SU-DHL-6 (cell line): ENCODE results near the gene MYOF.

Source experiments
- H2AFZ ChIP-seq: fragments of 200-600 bp; sonication (generic); 2 replicates; pipeline ENCODE4 v1.6.1; 2014; ENCODE audit warnings: low read depth, mild to moderate bottlenecking, moderate library complexity, mixed read lengths, antibody characterized with exemption, low read length; ENCODE audit not compliant: severe bottlenecking
- H3F3A ChIP-seq: fragments of 200-600 bp; shearing (Covaris generic); 2 replicates; pipeline ENCODE4 v1.6.0; 2016; ENCODE audit warnings: antibody characterized with exemption, mild to moderate bottlenecking; ENCODE audit not compliant: insufficient read depth
- H3K27ac ChIP-seq: fragments of 200-600 bp; sonication (generic); 2 replicates; pipeline ENCODE4 v1.5.1; 2016; ENCODE audit warnings: low read depth, mild to moderate bottlenecking, low read length, moderate library complexity, mixed read lengths
- H3K27me3 ChIP-seq: fragments of 200-600 bp; sonication (generic), shearing (Covaris generic); 2 replicates; pipeline ENCODE4 v1.6.0; 2014; ENCODE audit warnings: mild to moderate bottlenecking, low read length
- H3K36me3 ChIP-seq: fragments of 200-600 bp; sonication (generic); 2 replicates; pipeline ENCODE4 v1.6.1; 2014; ENCODE audit warnings: mild to moderate bottlenecking, low read length, mixed read lengths
- H3K4me2 ChIP-seq: fragments of 300-600, 200-600 bp; shearing (Covaris generic), sonication (generic); 2 replicates; pipeline ENCODE4 v1.6.0; 2014; ENCODE audit warnings: low read length, low read depth, mild to moderate bottlenecking; ENCODE audit not compliant: poor library complexity, severe bottlenecking
- H3K4me3 ChIP-seq: fragments of 200-600 bp; sonication (generic); 2 replicates; pipeline ENCODE4 v1.5.1; 2014; ENCODE audit warnings: antibody characterized with exemption, low read length, mild to moderate bottlenecking, mixed read lengths; ENCODE audit not compliant: insufficient read depth, poor library complexity, severe bottlenecking
- H3K79me2 ChIP-seq: fragments of 200-600 bp; sonication (generic); 2 replicates; pipeline ENCODE4 v1.6.1; 2014; ENCODE audit warnings: mild to moderate bottlenecking, low read length, moderate library complexity; ENCODE audit not compliant: insufficient read depth
- H3K9ac ChIP-seq: fragments of 200-600 bp; sonication (generic); 2 replicates; pipeline ENCODE4 v1.7.0; 2014; ENCODE audit warnings: mild to moderate bottlenecking, low read length
- H3K9me2 ChIP-seq: fragments of 200-600 bp; sonication (generic); replicated peaks from 2 replicates; pipeline ENCODE4 v1.6.1; 2014; ENCODE audit warnings: low read length; ENCODE audit not compliant: insufficient read depth
- H3K9me3 ChIP-seq: fragments of 200-600 bp; sonication (generic); 2 replicates; pipeline ENCODE4 v1.6.1; 2014; ENCODE audit warnings: low read length, mixed read lengths; ENCODE audit not compliant: insufficient read depth
- H4K20me1 ChIP-seq: fragments of 200-600 bp; sonication (generic); 2 replicates; pipeline ENCODE4 v1.6.1; 2014; ENCODE audit warnings: low read depth, mild to moderate bottlenecking, antibody characterized with exemption, low read length, moderate library complexity, mixed read lengths
- EZH2phosphoT487 ChIP-seq: fragments of 200-600 bp; sonication (generic), shearing (Covaris generic); conservative IDR thresholded peaks from 2 replicates; pipeline ENCODE4 v1.6.1; 2018; ENCODE audit warnings: mild to moderate bottlenecking, antibody characterized with exemption, low read length, moderate library complexity, mixed read lengths
- TF ChIP-seq, protein P1 (sequence below): fragments of 200-600 bp; sonication (generic); IDR thresholded peaks from one replicate; pipeline ENCODE4 v1.5.1; 2017; ENCODE audit warnings: antibody characterized with exemption, mild to moderate bottlenecking, low read length, moderate library complexity; ENCODE audit not compliant: insufficient read depth, poor library complexity, severe bottlenecking

The MYOF gene

DNA sequence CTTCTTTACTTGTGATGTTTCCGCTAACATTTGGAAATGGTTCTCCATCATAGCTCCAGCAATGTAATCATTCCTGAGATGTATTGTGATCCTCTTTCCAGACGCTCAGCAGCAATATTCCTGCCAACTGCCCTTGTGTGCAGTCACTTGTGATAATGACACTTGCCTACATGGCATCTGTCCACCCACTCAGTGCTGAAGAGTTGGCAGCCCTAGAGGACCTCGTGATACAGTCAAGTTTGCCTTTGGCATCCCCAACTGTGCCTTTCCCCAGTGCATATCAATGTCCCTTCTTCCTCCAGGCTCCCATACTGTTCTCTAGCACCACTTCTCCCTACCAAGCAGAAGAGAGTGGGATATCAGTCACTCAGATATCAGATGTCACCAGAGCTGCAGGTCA, 64.9 kb downstream of the MYOF start:
- Histone ChIP-seq H2AFZ (no peak overlapping the region), H3F3A (no peaks in the 10 kb centered on the region), H3K27ac (no peak overlapping the region), H3K36me3 (no peaks in the 10 kb centered on the region), H3K9ac (no peak overlapping the region), H4K20me1 (no peaks in the 10 kb centered on the region), H3K4me3 (no peak overlapping the region), H3K9me2 (no peaks in the 10 kb centered on the region), H3K9me3 (no peaks in the 10 kb centered on the region), H3K79me2 (no peaks in the 10 kb centered on the region), H3K4me2 (no peak overlapping the region), H3K27me3 (no peaks in the 10 kb centered on the region)
- TF ChIP-seq, protein P1, sequence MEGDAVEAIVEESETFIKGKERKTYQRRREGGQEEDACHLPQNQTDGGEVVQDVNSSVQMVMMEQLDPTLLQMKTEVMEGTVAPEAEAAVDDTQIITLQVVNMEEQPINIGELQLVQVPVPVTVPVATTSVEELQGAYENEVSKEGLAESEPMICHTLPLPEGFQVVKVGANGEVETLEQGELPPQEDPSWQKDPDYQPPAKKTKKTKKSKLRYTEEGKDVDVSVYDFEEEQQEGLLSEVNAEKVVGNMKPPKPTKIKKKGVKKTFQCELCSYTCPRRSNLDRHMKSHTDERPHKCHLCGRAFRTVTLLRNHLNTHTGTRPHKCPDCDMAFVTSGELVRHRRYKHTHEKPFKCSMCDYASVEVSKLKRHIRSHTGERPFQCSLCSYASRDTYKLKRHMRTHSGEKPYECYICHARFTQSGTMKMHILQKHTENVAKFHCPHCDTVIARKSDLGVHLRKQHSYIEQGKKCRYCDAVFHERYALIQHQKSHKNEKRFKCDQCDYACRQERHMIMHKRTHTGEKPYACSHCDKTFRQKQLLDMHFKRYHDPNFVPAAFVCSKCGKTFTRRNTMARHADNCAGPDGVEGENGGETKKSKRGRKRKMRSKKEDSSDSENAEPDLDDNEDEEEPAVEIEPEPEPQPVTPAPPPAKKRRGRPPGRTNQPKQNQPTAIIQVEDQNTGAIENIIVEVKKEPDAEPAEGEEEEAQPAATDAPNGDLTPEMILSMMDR: no peak
- no peak for TF ChIP-seq EZH2phosphoT487

DNA sequence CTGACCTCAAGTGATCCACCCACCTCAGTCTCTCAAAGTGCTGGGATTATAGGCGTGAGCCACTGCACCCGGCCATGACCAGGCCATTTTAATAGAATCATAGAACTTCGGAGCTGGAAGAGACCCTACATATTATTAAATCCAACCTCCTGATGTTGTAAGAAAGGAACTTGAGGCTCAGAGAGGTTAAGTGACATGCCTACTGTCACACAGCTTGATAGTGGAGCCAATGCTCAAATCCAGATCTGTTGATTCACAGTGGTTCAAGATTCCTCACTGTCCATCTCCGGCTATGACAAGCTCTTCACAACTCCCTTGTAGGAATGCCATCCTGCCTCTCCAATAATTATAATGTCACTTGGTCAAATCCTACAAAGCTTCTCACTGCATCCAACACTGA, 65.3 kb downstream of the MYOF start:
- no peaks in the 10 kb centered on the region for H3K9me2 ChIP-seq
- no peaks in the 10 kb centered on the region for H3K9me3 ChIP-seq
- no peaks in the 10 kb centered on the region for H4K20me1 ChIP-seq
- no peak overlapping the region for H3K4me2 ChIP-seq
- no peaks in the 10 kb centered on the region for H3K79me2 ChIP-seq
- no peak for TF ChIP-seq EZH2phosphoT487
- TF ChIP-seq, protein P1: no peak
- no peak overlapping the region for H3K9ac ChIP-seq
- no peak overlapping the region for H3K4me3 ChIP-seq
- no peaks in the 10 kb centered on the region for H3K27me3 ChIP-seq
- no peak overlapping the region for H2AFZ ChIP-seq
- H3F3A ChIP-seq: no peaks in the 10 kb centered on the region
- no peaks in the 10 kb centered on the region for H3K36me3 ChIP-seq
- no peak overlapping the region for H3K27ac ChIP-seq

DNA sequence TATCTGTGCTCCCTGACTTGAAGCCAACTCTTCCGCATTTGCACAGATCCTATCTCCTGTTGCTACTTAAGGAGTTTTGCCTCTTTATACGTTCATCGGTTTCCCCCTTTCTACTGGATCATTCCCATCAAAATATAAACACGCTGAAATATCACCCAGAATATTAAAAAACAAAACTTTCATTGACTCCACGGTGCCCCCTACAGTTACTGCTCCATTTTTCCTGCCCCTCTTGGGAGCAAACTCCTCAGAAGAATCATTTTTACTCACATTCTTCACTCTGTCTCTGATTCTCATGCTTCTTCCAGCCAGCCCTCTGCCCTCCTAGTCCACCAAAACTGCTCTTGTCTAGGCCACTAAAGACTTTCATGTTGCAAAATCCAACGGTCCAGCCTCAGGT, 66.4 kb downstream of the MYOF start:
- H3K36me3 ChIP-seq: no peaks in the 10 kb centered on the region
- H4K20me1 ChIP-seq: no peaks in the 10 kb centered on the region

More for the DNA sequence above, 66.4 kb downstream of the MYOF start:
- Histone ChIP-seq H3K27me3 (no peaks in the 10 kb centered on the region), H3K79me2 (no peaks in the 10 kb centered on the region), H3K9me2 (no peaks in the 10 kb centered on the region), H3K27ac (no peak overlapping the region), H3K9ac (no peak overlapping the region), H3K9me3 (no peaks in the 10 kb centered on the region), H3F3A (no peaks in the 10 kb centered on the region), H2AFZ (no peak overlapping the region), H3K4me3 (no peak overlapping the region), H3K4me2 (no peak overlapping the region)
- TF ChIP-seq, protein P1: peak; percentile 17
- no peak for TF ChIP-seq EZH2phosphoT487
